COLO829 (cell line): Measurements from ENCODE around the gene TCF4.

Experiments used
- DNase-seq: peaks from one replicate; pipeline ENCODE4 v3.0.0; 2012; ENCODE audit warnings: low spot score

TCF4 gene

GRCh38 chr18:55585920-55586561 is 2.0 kb downstream of the TCF4 start:
- DNase-seq, result no peak

DNA sequence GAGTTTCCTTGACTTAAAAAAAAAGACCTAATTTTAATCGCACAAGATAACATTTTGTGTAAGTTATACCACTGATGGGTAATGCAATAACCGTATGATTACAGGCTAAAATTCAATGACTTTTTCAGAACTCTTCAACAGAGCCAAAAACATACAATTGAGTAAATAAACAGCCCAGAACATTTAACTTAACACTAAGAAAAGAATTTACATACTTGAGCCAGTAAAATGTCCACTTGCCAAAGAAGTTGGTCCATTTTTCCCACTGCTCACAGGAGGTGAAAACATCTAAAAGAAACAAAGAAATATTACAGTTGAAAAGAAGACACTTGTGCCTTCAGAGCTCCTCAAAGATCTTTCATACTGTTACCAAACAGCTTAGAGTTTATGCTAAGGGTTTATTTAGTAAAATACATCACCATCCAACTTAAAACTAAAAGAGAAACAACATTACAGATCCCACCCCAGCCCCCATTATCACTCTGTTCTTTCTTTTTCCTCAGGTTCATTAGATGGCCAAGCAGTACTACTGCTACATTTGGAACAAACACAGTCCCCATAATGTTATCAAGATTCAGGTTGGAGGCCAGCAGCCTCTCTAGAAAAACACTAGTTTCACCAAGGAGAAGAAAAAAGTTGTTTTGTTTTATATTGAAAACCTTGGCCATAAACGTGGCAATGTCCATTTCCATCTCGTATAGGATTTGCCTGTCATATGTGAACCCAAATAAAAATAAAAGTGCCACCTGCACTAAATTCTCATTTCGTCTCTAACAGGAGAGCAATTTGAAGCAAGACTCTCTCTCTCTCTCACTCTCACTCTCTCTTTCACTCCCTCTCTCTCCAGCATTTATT is 2.7 kb downstream of the TCF4 start:
- no peak for DNase-seq

DNA sequence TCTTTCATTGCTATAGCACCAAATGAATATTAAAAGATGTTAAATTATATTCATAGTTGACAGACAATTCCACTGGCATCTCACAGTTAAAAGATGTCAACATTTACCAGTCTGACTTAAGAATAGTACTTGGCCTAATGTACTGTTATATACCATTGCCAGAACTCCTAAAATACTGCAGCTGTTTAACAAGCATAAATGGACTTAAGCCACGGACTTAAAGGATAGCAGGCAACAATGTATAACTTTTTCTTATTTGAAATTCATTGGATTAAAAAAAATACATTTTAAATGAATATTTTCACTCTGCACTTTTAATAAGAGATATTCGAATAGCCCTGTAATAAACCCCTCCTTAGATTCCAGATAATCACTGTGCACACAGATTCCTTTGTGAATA is 3.8 kb downstream of the TCF4 start:
- no peak for DNase-seq

GRCh38 chr18:55582325-55582724 is 5.7 kb downstream of the TCF4 start:
- no peak for DNase-seq

DNA sequence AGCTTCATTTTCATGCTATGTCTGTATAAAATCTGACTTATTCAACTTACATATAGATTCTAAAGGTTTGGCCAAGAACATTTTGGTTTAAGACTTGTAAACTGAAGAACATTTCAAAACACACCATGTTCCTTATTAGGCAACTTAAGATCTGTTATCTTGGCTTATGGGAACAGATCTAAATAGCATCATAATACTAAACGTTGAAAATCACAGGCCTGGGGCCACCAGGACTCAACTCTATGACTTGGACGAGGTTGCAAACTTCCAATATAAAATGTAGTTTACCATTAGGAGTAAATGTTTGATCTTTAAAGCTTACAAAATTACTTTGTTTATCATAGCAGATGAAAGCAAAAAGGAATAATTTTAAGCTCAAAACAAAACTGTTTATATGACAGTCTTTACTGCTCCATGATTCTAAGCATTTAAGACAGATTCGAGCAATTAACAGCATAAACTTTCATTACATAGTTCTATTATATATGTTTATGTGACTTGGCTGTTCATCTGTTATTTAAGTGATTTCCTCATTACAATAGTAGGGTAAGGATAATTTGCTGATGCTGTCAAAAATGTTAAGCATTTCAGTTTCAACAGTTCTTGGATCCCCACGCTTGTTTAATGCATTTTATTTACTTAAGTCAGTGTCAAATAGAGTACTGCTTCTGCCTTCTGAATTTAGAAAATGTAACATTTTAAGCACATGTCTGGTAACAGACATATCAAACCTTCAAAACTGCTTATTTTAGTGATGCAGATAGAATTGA is 8.3 kb downstream of the TCF4 start:
- no peak for DNase-seq

- DNase-seq, result no peak
These were observed 10.0 kb downstream of the TCF4 start for GRCh38 chr18:55577812-55578539.

- DNase-seq, result no peak
These were observed 12.0 kb downstream of the TCF4 start for GRCh38 chr18:55576001-55576400.

GRCh38 chr18:55575066-55575465 is 12.9 kb downstream of the TCF4 start:
- DNase-seq, result no peak

- no peak for DNase-seq
These were observed 14.6 kb downstream of the TCF4 start for GRCh38 chr18:55573386-55573785.

GRCh38 chr18:55570966-55571365 is 17.0 kb downstream of the TCF4 start:
- no peak for DNase-seq

GRCh38 chr18:55566456-55566935 is 21.5 kb downstream of the TCF4 start:
- DNase-seq, result no peak

- no peak for DNase-seq
These were observed 28.3 kb downstream of the TCF4 start for GRCh38 chr18:55559739-55560138.

GRCh38 chr18:55557211-55557610 is 30.8 kb downstream of the TCF4 start:
- no peak for DNase-seq

DNA sequence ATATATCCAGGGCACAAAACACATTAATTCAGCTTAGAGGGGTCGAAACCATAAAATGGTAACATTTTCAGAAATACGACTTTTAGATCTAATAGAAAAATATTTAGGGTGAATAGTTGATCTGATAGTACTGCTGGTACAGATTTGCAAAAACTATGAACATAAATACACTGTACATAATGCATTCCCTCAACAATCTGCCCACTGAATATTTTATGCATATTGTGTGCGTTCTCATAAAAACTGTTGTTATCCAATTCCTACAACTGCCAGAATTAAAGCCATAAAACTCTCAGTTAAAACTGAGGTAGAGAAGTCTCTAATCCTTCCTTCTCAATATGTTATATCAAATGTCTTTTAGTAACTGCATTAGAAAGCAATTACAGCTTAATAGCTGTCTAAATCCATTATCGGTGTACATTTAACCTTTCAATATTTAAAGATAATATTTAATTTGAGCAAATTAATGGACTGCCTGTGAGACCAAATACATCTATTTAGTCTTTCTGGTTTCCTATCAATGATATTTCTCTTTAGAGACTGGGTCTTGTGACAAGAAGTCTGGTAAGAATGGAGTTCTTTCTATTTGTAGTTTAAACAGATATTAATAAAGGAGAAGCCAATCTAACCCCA is 32.5 kb downstream of the TCF4 start:
- no peak for DNase-seq

GRCh38 chr18:55552526-55553189 is 35.3 kb downstream of the TCF4 start:
- DNase-seq, result no peak

DNA sequence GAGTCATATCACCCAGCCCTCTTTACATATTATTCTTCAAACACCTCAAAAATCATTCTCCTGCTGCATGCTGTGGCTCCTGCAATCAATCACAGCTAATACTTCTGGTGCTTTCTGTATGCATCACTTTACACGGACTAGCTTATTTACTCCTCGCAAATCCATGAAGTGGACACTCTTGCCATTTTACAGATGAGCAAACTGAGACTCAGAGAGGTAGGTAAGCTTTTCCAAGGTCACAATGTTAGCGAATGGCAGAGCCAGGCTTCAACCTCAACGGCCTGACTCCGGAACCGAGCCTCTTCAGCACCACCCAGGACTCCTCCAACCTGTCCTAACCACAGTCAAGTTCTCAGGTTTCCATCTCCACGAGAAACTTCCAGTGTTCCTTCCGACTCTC is 36.8 kb downstream of the TCF4 start:
- DNase-seq, result no peak

DNA sequence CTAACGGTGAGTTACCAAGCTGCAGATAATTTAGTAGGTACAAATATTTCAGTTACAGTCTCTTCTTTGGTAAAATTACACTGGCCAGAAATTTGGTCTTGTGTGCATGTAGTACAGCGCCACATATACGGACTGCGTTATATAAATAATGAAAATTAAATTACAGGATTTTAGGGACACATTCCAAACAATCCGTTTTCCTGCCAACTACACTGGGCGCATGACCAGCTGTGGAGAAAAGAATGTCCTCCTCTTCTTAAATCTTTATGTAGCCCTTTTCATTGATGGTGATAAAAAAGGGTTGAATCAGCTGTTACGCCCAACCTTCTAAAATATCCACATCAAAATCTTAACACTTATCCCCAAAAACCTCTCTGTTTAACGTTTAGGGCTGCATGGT is 37.5 kb downstream of the TCF4 start:
- no peak for DNase-seq

GRCh38 chr18:55549474-55550104 is 38.4 kb downstream of the TCF4 start:
- DNase-seq, result no peak

GRCh38 chr18:55547705-55548056 is 40.3 kb downstream of the TCF4 start:
- no peak for DNase-seq

GRCh38 chr18:55546851-55547704 is 40.9 kb downstream of the TCF4 start:
- DNase-seq, result no peak
